Liver (tissue), 9 donors: ENCODE results near the gene CRYGS. TPM values are rescaled to one million over a fixed set of nuclear protein-coding genes. Genes with fewer than 3 reads are reported as not detected.

Source experiments
- DNase-seq: peaks from one replicate; pipeline ENCODE4 v3.0.0-alpha.2; 2017; ENCODE audit warnings: low spot score
- H3K27ac ChIP-seq, 2 donors: one replicate each; pipeline ENCODE4 v1.7.0; 2013; ENCODE audit warnings: inconsistent platforms in 2 of 2, low read length in 2 of 2, control low read depth in 1 of 2, low read depth in 1 of 2, mild to moderate bottlenecking in 1 of 2
- H3K27me3 ChIP-seq, 4 donors: one replicate each; pipeline versions ENCODE4 v1.6.1 to v1.7.0; 2013; ENCODE audit warnings: low read length in 3 of 4, inconsistent platforms in 1 of 4, mild to moderate bottlenecking in 1 of 4, moderate library complexity in 1 of 4; ENCODE audit not compliant: control insufficient read depth in 4 of 4, insufficient read depth in 4 of 4
- H3K36me3 ChIP-seq, 4 donors: one replicate each; pipeline versions ENCODE4 v1.6.1 to v1.7.0; 2013; ENCODE audit warnings: low read length in 3 of 4, mild to moderate bottlenecking in 3 of 4, low read depth in 1 of 4, moderate library complexity in 1 of 4; ENCODE audit not compliant: control insufficient read depth in 4 of 4, insufficient read depth in 3 of 4
- H3K4me1 ChIP-seq, 4 donors: one replicate each; pipeline versions ENCODE4 v1.6.1 to v1.7.0; 2013; ENCODE audit warnings: low read length in 3 of 4, mild to moderate bottlenecking in 3 of 4, moderate library complexity in 1 of 4; ENCODE audit not compliant: control insufficient read depth in 4 of 4, insufficient read depth in 4 of 4
- H3K4me3 ChIP-seq, 3 donors: one replicate each; pipeline versions ENCODE4 v1.6.1 to v1.7.0; 2013; ENCODE audit warnings: low read length in 3 of 3, control low read depth in 1 of 3, low read depth in 1 of 3, mild to moderate bottlenecking in 1 of 3
- H3K9ac ChIP-seq, 2 donors: one replicate each; pipeline ENCODE4 v1.7.0; 2013; ENCODE audit warnings: low read length in 2 of 2, mild to moderate bottlenecking in 2 of 2, moderate library complexity in 2 of 2, control low read depth in 1 of 2, low read depth in 1 of 2
- H3K9me3 ChIP-seq, 4 donors: one replicate each; pipeline versions ENCODE4 v1.6.1 to v1.7.0; 2013; ENCODE audit warnings: low read length in 3 of 4; ENCODE audit not compliant: control insufficient read depth in 4 of 4
- ATF3 ChIP-seq: IDR thresholded peaks from 2 replicates; pipeline ENCODE4 v1.6.1; 2016; ENCODE audit warnings: antibody characterized with exemption
- CTCF ChIP-seq: fragments of 150-350 bp; IDR thresholded peaks from 2 replicates; pipeline ENCODE4 v1.5.1; 2017; ENCODE audit warnings: improper control_type of control experiment, low read depth, low read length; ENCODE audit not compliant: missing input control
- EGR1 ChIP-seq, 2 donors: IDR thresholded peaks; 2 replicates each; pipeline ENCODE4 v1.6.1; 2016 to 2018; ENCODE audit warnings: antibody characterized with exemption in 2 of 2, low read depth in 2 of 2
- FOXA1 ChIP-seq: IDR thresholded peaks from 2 replicates; pipeline ENCODE4 v1.6.1; 2016; ENCODE audit warnings: antibody characterized with exemption
- FOXA2 ChIP-seq: IDR thresholded peaks from 2 replicates; pipeline ENCODE4 v1.6.1; 2016; ENCODE audit warnings: antibody characterized with exemption
- GABPA ChIP-seq, 2 donors: IDR thresholded peaks in 1 of 2; conservative IDR thresholded peaks in 1 of 2; 2 replicates each; pipeline ENCODE4 v1.6.1; 2016; ENCODE audit warnings: antibody characterized with exemption in 2 of 2, mild to moderate bottlenecking in 1 of 2, moderate library complexity in 1 of 2
- HNF4A ChIP-seq, 2 donors: conservative IDR thresholded peaks; 2 replicates each; pipeline ENCODE4 v1.6.1; 2016; ENCODE audit warnings: antibody characterized with exemption in 2 of 2, mild to moderate bottlenecking in 2 of 2
- HNF4G ChIP-seq: IDR thresholded peaks from 2 replicates; pipeline ENCODE4 v1.6.1; 2016; ENCODE audit warnings: antibody characterized with exemption
- JUND ChIP-seq, 2 donors: IDR thresholded peaks; 2 replicates each; pipeline ENCODE4 v1.6.1; 2016; ENCODE audit warnings: antibody characterized with exemption in 2 of 2
- NR2F2 ChIP-seq: IDR thresholded peaks from 2 replicates; pipeline ENCODE4 v1.6.1; 2016; ENCODE audit warnings: antibody characterized with exemption
- RAD21 ChIP-seq, 2 donors: IDR thresholded peaks; 2 replicates each; pipeline ENCODE4 v1.6.1; 2016; ENCODE audit warnings: antibody characterized with exemption in 2 of 2, mild to moderate bottlenecking in 2 of 2
- REST ChIP-seq: IDR thresholded peaks from 2 replicates; pipeline ENCODE4 v1.6.1; 2016; ENCODE audit warnings: antibody characterized with exemption, mild to moderate bottlenecking
- RXRA ChIP-seq, 2 donors: IDR thresholded peaks; 2 replicates each; pipeline ENCODE4 v1.6.1; 2017 to 2018; ENCODE audit warnings: antibody characterized with exemption in 2 of 2, mild to moderate bottlenecking in 1 of 2
- SP1 ChIP-seq: IDR thresholded peaks from 2 replicates; pipeline ENCODE4 v1.6.1; 2018; ENCODE audit warnings: antibody characterized with exemption, mild to moderate bottlenecking
- TAF1 ChIP-seq: conservative IDR thresholded peaks from 2 replicates; pipeline ENCODE4 v1.6.1; 2016; ENCODE audit warnings: antibody characterized with exemption, mild to moderate bottlenecking
- YY1 ChIP-seq: IDR thresholded peaks from 2 replicates; pipeline ENCODE4 v1.6.1; 2016; ENCODE audit warnings: antibody characterized with exemption, mild to moderate bottlenecking
- WGBS: extraction: QIAGEN DNeasy Blood & Tissue Kit; methylation state at CpG from one replicate; pipeline ENCODE4 v1.1.7; 2013; 5-methylcytosine and 5-hydroxymethylcytosine counted together
- polyA plus RNA-seq, 2 donors: library from polyadenylated mRNA; stranded (reverse) in 1 of 2; unstranded in 1 of 2; fragments of 200-250 nt in 1 of 2; fragments of >200 nt in 1 of 2; fragmentation: Nextera tagmentation in 1 of 2; extraction: Ambion mirVana in 1 of 2; gene quantifications; one replicate each; pipeline versions ENCODE4 v1.2.1 to v1.2.3, GENCODE V29; 2013 to 2015
- total RNA-seq, 2 donors: library from RNA; depleted of rRNA; stranded (reverse); fragments of >200 nt; gene quantifications; one replicate each; pipeline ENCODE4 v1.2.3, GENCODE V29; 2014
- TF ChIP-seq, protein P1 (sequence below): IDR thresholded peaks from 2 replicates; pipeline ENCODE4 v1.6.1; 2016; ENCODE audit warnings: antibody characterized with exemption
- donor health status: healthy.
- donor health status: healthy.
- donor health status: healthy.
- donor health status: healthy.
- donor health status: healthy.

Gene CRYGS
- total and polyA plus RNA-seq, 4 donors = 0.53 to 3.6 (median 1.2) TPM

GRCh38 chr3:186526256-186526606 is 17.9 kb downstream of the CRYGS start (continued):
- TF ChIP-seq YY1 (no peak), FOXA2 (no peak), GABPA (IDR thresholded peaks at IDR 0.05 in 1 of 2, conservative IDR thresholded peaks at IDR 0.05 in 1 of 2) (no peak), NR2F2 (no peak)

- DNase-seq = no peak
Observed at GRCh38 chr3:186525369-186526255, 18.6 kb downstream of the CRYGS start.

More at GRCh38 chr3:186525369-186526255, 18.6 kb downstream of the CRYGS start:
- 70% methylated on average over 9 of the region's 9 CpGs for WGBS
- H3K36me3 ChIP-seq = no peaks in the 10 kb centered on the region
- H3K9ac ChIP-seq = no peak overlapping the region
- H3K27me3 ChIP-seq = no peaks in the 10 kb centered on the region
- H3K4me3 ChIP-seq = no peak overlapping the region
- no peaks in the 10 kb centered on the region for H3K9me3 ChIP-seq
- H3K27ac ChIP-seq = no peak overlapping the region
- peaks cover 0 to 4% (median under 1%) of the 10 kb centered on the region in 4 donors for H3K4me1 ChIP-seq
- TF ChIP-seq YY1 (no peak), JUND (IDR thresholded peaks at IDR 0.05) (no peak), RAD21 (IDR thresholded peaks at IDR 0.05) (no peak), HNF4A (conservative IDR thresholded peaks at IDR 0.05) (no peak), HNF4G (no peak), REST (no peak), NR2F2 (no peak), CTCF (no peak), FOXA2 (no peak), GABPA (IDR thresholded peaks at IDR 0.05 in 1 of 2, conservative IDR thresholded peaks at IDR 0.05 in 1 of 2) (no peak), ATF3 (no peak), SP1 (no peak), TAF1 (no peak), FOXA1 (no peak), EGR1 (IDR thresholded peaks at IDR 0.05; ENCODE audit: low read depth in 2 of 2) (no peak), RXRA (IDR thresholded peaks at IDR 0.05) (no peak)
- TF ChIP-seq, protein P1, sequence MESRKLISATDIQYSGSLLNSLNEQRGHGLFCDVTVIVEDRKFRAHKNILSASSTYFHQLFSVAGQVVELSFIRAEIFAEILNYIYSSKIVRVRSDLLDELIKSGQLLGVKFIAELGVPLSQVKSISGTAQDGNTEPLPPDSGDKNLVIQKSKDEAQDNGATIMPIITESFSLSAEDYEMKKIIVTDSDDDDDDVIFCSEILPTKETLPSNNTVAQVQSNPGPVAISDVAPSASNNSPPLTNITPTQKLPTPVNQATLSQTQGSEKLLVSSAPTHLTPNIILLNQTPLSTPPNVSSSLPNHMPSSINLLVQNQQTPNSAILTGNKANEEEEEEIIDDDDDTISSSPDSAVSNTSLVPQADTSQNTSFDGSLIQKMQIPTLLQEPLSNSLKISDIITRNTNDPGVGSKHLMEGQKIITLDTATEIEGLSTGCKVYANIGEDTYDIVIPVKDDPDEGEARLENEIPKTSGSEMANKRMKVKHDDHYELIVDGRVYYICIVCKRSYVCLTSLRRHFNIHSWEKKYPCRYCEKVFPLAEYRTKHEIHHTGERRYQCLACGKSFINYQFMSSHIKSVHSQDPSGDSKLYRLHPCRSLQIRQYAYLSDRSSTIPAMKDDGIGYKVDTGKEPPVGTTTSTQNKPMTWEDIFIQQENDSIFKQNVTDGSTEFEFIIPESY = no peak
